Measurements from ENCODE around the gene TENM4. TPM values are rescaled to one million over a fixed set of nuclear protein-coding genes. Genes with fewer than 3 reads are reported as not detected.

Gene TENM4
- polyA plus RNA-seq, 1 experiment = 0.39 TPM

GRCh38 chr11:79076526-79077115, 364.2 kb downstream of the TENM4 start:
- TF ChIP-seq CTCF (IDR thresholded peaks at IDR 0.05; ENCODE audit: insufficient read depth, low read depth, low read length) = peak; percentile 79
- CTCF ChIA-PET = interaction anchor here (0.6 to 2.3 kb wide), 10 partner anchors 10 to 433 kb away, joined by 3 to 23 read pairs (median 4); no protein-coding TSS in a partner anchor
- Histone ChIP-seq H3K27me3 (ENCODE audit: control insufficient read depth, insufficient read depth, low read length) (no peaks in the 10 kb centered on the region), H3K36me3 (ENCODE audit: control insufficient read depth, insufficient read depth, low read length) (no peaks in the 10 kb centered on the region), H3K4me3 (ENCODE audit: low read depth, low read length) (no peak overlapping the region)
- POLR2A ChIA-PET = no interaction called here
- DNase-seq (ENCODE audit: low read depth) = no peak

GRCh38 chr11:79074547-79074946, 366.3 kb downstream of the TENM4 start:
- ChIA-PET POLR2A (no interaction called here), CTCF (interaction anchor here (0.6 to 2.3 kb wide), 2 partner anchors 19 to 428 kb away, joined by 3 to 23 read pairs; no protein-coding TSS in a partner anchor)
- no peaks in the 10 kb centered on the region for H3K27me3 ChIP-seq (ENCODE audit: control insufficient read depth, insufficient read depth, low read length)
- no peaks in the 10 kb centered on the region for H3K36me3 ChIP-seq (ENCODE audit: control insufficient read depth, insufficient read depth, low read length)
- no peak for TF ChIP-seq CTCF (IDR thresholded peaks at IDR 0.05; ENCODE audit: insufficient read depth, low read depth, low read length)
- H3K4me3 ChIP-seq (ENCODE audit: low read depth, low read length) = no peak overlapping the region
- DNase-seq (ENCODE audit: low read depth) = no peak

GRCh38 chr11:79071190-79071589, 369.6 kb downstream of the TENM4 start:
- ChIA-PET CTCF (interaction anchor here (1.7 to 4.3 kb wide), 3 partner anchors 11 to 426 kb away, joined by 5 to 28 read pairs (median 7); no protein-coding TSS in a partner anchor), POLR2A (no interaction called here)
- H3K36me3 ChIP-seq (ENCODE audit: control insufficient read depth, insufficient read depth, low read length) = no peaks in the 10 kb centered on the region
- H3K4me3 ChIP-seq (ENCODE audit: low read depth, low read length) = no peak overlapping the region
- no peak for DNase-seq (ENCODE audit: low read depth)
- no peak for TF ChIP-seq CTCF (IDR thresholded peaks at IDR 0.05; ENCODE audit: insufficient read depth, low read depth, low read length)
- H3K27me3 ChIP-seq (ENCODE audit: control insufficient read depth, insufficient read depth, low read length) = no peaks in the 10 kb centered on the region

- ChIA-PET POLR2A (no interaction called here), CTCF (interaction anchor here (1.7 to 4.3 kb wide), 3 partner anchors 10 to 425 kb away, joined by 5 to 28 read pairs (median 7); no protein-coding TSS in a partner anchor)
- no peak overlapping the region for H3K4me3 ChIP-seq (ENCODE audit: low read depth, low read length)
Measured at GRCh38 chr11:79070518-79070917, 370.3 kb downstream of the TENM4 start.

GRCh38 chr11:79069504-79069903, 371.3 kb downstream of the TENM4 start:
- Histone ChIP-seq H3K36me3 (ENCODE audit: control insufficient read depth, insufficient read depth, low read length) (no peaks in the 10 kb centered on the region), H3K4me3 (ENCODE audit: low read depth, low read length) (no peak overlapping the region), H3K27me3 (ENCODE audit: control insufficient read depth, insufficient read depth, low read length) (no peaks in the 10 kb centered on the region)
- CTCF ChIA-PET = interaction anchor here (0.6 to 1.0 kb wide), 2 partner anchors 9 to 273 kb away, joined by 3 read pairs; no protein-coding TSS in a partner anchor
- POLR2A ChIA-PET = no interaction called here
- DNase-seq (ENCODE audit: low read depth) = no peak
- TF ChIP-seq CTCF (IDR thresholded peaks at IDR 0.05; ENCODE audit: insufficient read depth, low read depth, low read length) = no peak

More at GRCh38 chr11:79070518-79070917, 370.3 kb downstream of the TENM4 start:
- no peak for TF ChIP-seq CTCF (IDR thresholded peaks at IDR 0.05; ENCODE audit: insufficient read depth, low read depth, low read length)
- DNase-seq (ENCODE audit: low read depth) = no peak
- Histone ChIP-seq H3K27me3 (ENCODE audit: control insufficient read depth, insufficient read depth, low read length) (no peaks in the 10 kb centered on the region), H3K36me3 (ENCODE audit: control insufficient read depth, insufficient read depth, low read length) (no peaks in the 10 kb centered on the region)

Measured in BJ (cell line).